H1 (cell line): ENCODE data around the gene FGD4. TPM values are rescaled to one million over a fixed set of nuclear protein-coding genes. Genes with fewer than 3 reads are reported as not detected.

Experiments used
- CTCF ChIA-PET: fragments of 300-600 bp; sonication (Branson Sonifier 250); formaldehyde crosslinking; loops from one replicate; lab custom pipeline; 2021; ENCODE audit not compliant: partially characterized antibody; lab: Charles Lee
- POLR2A ChIA-PET: fragments of 300-600 bp; sonication (Branson Sonifier 250); formaldehyde crosslinking; loops from one replicate; lab custom pipeline; 2021; ENCODE audit warnings: inconsistent platforms; ENCODE audit not compliant: partially characterized antibody; lab: Charles Lee
- DNase-seq, 2 experiments: peaks; one replicate each; pipeline versions ENCODE4 v3.0.0 to v3.0.0-alpha.2; 2010 to 2022; ENCODE audit warnings: low spot score in 2 of 2, low read depth in 1 of 2, mixed read lengths in 1 of 2
- FAIRE-seq: peaks from 2 replicates; lab custom pipeline; 2011; peaks lifted over from hg19 to GRCh38; lab: Jason Lieb, UNC
- H2AFZ ChIP-seq: 2 replicates; pipeline ENCODE4 v1.8.1; 2012; ENCODE audit warnings: low read length, inconsistent platforms
- H2AK5ac ChIP-seq: 2 replicates; pipeline ENCODE4 v1.6.1; 2013; ENCODE audit warnings: low read depth, low read length
- H2BK120ac ChIP-seq: replicated peaks from 2 replicates; pipeline ENCODE3; 2013; ENCODE audit warnings: low read depth, low read length, inconsistent platforms
- H2BK12ac ChIP-seq: 2 replicates; pipeline ENCODE4 v1.6.1; 2013; ENCODE audit warnings: low read depth, low read length
- H2BK15ac ChIP-seq: 2 replicates; pipeline ENCODE4 v1.6.1; 2013; ENCODE audit warnings: low read length
- H2BK20ac ChIP-seq: 2 replicates; pipeline ENCODE4 v1.6.1; 2013; ENCODE audit warnings: low read length
- H2BK5ac ChIP-seq: 2 replicates; pipeline ENCODE4 v1.6.1; 2013; ENCODE audit warnings: low read depth, low read length
- H3K14ac ChIP-seq: 2 replicates; pipeline ENCODE4 v1.6.1; 2013; ENCODE audit warnings: inconsistent platforms; ENCODE audit not compliant: insufficient read length
- H3K18ac ChIP-seq: 2 replicates; pipeline ENCODE4 v1.6.1; 2013; ENCODE audit warnings: low read length; ENCODE audit errors: extremely low read depth
- H3K23ac ChIP-seq: 2 replicates; pipeline ENCODE4 v1.6.1; 2013; ENCODE audit warnings: inconsistent platforms; ENCODE audit not compliant: insufficient read length
- H3K23me2 ChIP-seq: 2 replicates; pipeline ENCODE4 v1.6.1; 2013; ENCODE audit warnings: low read depth, low read length
- H3K27ac ChIP-seq: 2 replicates; pipeline ENCODE4 v1.6.1; 2011; ENCODE audit warnings: low read depth, low read length, inconsistent platforms
- H3K27me3 ChIP-seq, 4 experiments: replicated peaks in 1 of 4; 1 replicate in 1 of 4; 2 replicates in 3 of 4; pipeline versions ENCODE4 v1.6.1 to v1.8.1; 2011 to 2013; ENCODE audit warnings: low read length in 3 of 4, mild to moderate bottlenecking in 3 of 4, inconsistent platforms in 2 of 4, mixed read lengths in 2 of 4, moderate library complexity in 1 of 4; ENCODE audit not compliant: control insufficient read depth in 3 of 4, insufficient read depth in 3 of 4; ENCODE audit errors: extremely low read depth in 1 of 4
- H3K36me3 ChIP-seq, 4 experiments: 2 replicates each; pipeline versions ENCODE4 v1.6.1 to v1.8.1; 2011 to 2013; ENCODE audit warnings: mild to moderate bottlenecking in 4 of 4, low read length in 3 of 4, moderate library complexity in 2 of 4, control low read depth in 1 of 4, inconsistent platforms in 1 of 4; ENCODE audit not compliant: insufficient read depth in 4 of 4, control insufficient read depth in 2 of 4
- H3K4ac ChIP-seq: replicated peaks from 2 replicates; pipeline ENCODE3; 2013; ENCODE audit warnings: low read length, low read depth, mixed read lengths, inconsistent platforms; ENCODE audit not compliant: insufficient read length
- H3K4me1 ChIP-seq, 4 experiments: replicated peaks in 1 of 4; 1 replicate in 1 of 4; 2 replicates in 3 of 4; pipeline versions ENCODE4 v1.6.1 to v1.8.1; 2011 to 2013; ENCODE audit warnings: low read length in 3 of 4, inconsistent platforms in 2 of 4, mixed read lengths in 1 of 4; ENCODE audit not compliant: insufficient read depth in 4 of 4, control insufficient read depth in 3 of 4
- H3K4me2 ChIP-seq, 2 experiments: 2 replicates each; pipeline versions ENCODE4 v1.6.1 to v1.8.1; 2011 to 2013; ENCODE audit warnings: low read depth in 2 of 2, low read length in 2 of 2, control low read depth in 1 of 2, inconsistent platforms in 1 of 2, mild to moderate bottlenecking in 1 of 2; ENCODE audit not compliant: insufficient read depth in 1 of 2
- H3K4me3 ChIP-seq, 4 experiments: fragments of 200-600, 300-600 bp in 1 of 4; sonication (generic), shearing (Covaris generic), sonication (Bioruptor Twin) in 1 of 4; 2 replicates each; pipeline versions ENCODE4 v1.5.1 to v1.8.1; 2011 to 2016; ENCODE audit warnings: low read length in 4 of 4, low read depth in 3 of 4, control low read depth in 2 of 4, inconsistent platforms in 2 of 4, mild to moderate bottlenecking in 2 of 4, mixed read lengths in 1 of 4, moderate library complexity in 1 of 4; ENCODE audit not compliant: insufficient read depth in 2 of 4; ENCODE audit errors: extremely low read depth in 1 of 4
- H3K56ac ChIP-seq: replicated peaks from 2 replicates; pipeline ENCODE3; 2013; ENCODE audit warnings: low read depth, mild to moderate bottlenecking, mixed read lengths, low read length, inconsistent platforms; ENCODE audit not compliant: insufficient read length
- H3K79me1 ChIP-seq: 2 replicates; pipeline ENCODE4 v1.6.1; 2013; ENCODE audit warnings: low read depth, low read length, control low read depth
- H3K79me2 ChIP-seq, 2 experiments: 2 replicates each; pipeline versions ENCODE4 v1.6.1 to v1.8.1; 2012 to 2013; ENCODE audit warnings: low read length in 2 of 2, mild to moderate bottlenecking in 2 of 2, inconsistent platforms in 1 of 2; ENCODE audit not compliant: insufficient read depth in 2 of 2, control insufficient read depth in 1 of 2
- H3K9ac ChIP-seq, 4 experiments: replicated peaks in 1 of 4; 1 replicate in 1 of 4; 2 replicates in 3 of 4; pipeline versions ENCODE4 v1.6.1 to v1.8.1; 2011 to 2013; ENCODE audit warnings: low read depth in 3 of 4, low read length in 3 of 4, control low read depth in 2 of 4, mild to moderate bottlenecking in 2 of 4, moderate library complexity in 2 of 4, inconsistent platforms in 1 of 4; ENCODE audit errors: extremely low read depth in 1 of 4
- H3K9me3 ChIP-seq, 2 experiments: 2 replicates each; pipeline versions ENCODE4 v1.6.1 to v1.8.1; 2012 to 2013; ENCODE audit warnings: mild to moderate bottlenecking in 2 of 2, moderate library complexity in 2 of 2, control low read depth in 1 of 2, inconsistent platforms in 1 of 2, low read depth in 1 of 2, low read length in 1 of 2, mixed read lengths in 1 of 2; ENCODE audit not compliant: insufficient read depth in 2 of 2
- H4K20me1 ChIP-seq, 2 experiments: replicated peaks in 1 of 2; 2 replicates each; pipeline versions ENCODE3 to v1.8.1; 2011 to 2013; ENCODE audit warnings: inconsistent platforms in 2 of 2, low read length in 2 of 2, mild to moderate bottlenecking in 1 of 2; ENCODE audit not compliant: insufficient read depth in 2 of 2, control insufficient read depth in 1 of 2
- H4K5ac ChIP-seq: 2 replicates; pipeline ENCODE4 v1.6.1; 2013; ENCODE audit warnings: low read length, low read depth, mixed read lengths, inconsistent platforms; ENCODE audit not compliant: insufficient read length
- H4K8ac ChIP-seq: 2 replicates; pipeline ENCODE4 v1.8.0; 2013; ENCODE audit warnings: mild to moderate bottlenecking, moderate library complexity, low read length, inconsistent platforms; ENCODE audit not compliant: insufficient read depth; ENCODE audit errors: extremely low read depth
- H4K91ac ChIP-seq: replicated peaks from 2 replicates; pipeline ENCODE3; 2013; ENCODE audit warnings: low read length, mixed read lengths, inconsistent platforms; ENCODE audit not compliant: insufficient read length
- CTCF ChIP-seq, 3 experiments: IDR thresholded peaks; 1 replicate in 2 of 3; 2 replicates in 1 of 3; pipeline versions ENCODE4 v1.5.1 to v1.6.1; 2011; ENCODE audit warnings: low read length in 3 of 3, mild to moderate bottlenecking in 3 of 3, inconsistent platforms in 2 of 3, low read depth in 1 of 3, moderate library complexity in 1 of 3; ENCODE audit not compliant: insufficient read depth in 1 of 3; ENCODE audit errors: control extremely low read depth in 1 of 3
- NANOG ChIP-seq: IDR thresholded peaks from 2 replicates; pipeline ENCODE4 v1.6.1; 2011; ENCODE audit warnings: low read length, low read depth, mild to moderate bottlenecking, inconsistent platforms; ENCODE audit not compliant: insufficient read depth, poor library complexity, severe bottlenecking
- RAD21 ChIP-seq, 2 experiments: IDR thresholded peaks in 1 of 2; conservative IDR thresholded peaks in 1 of 2; 2 replicates each; pipeline ENCODE4 v1.6.1; 2011; ENCODE audit warnings: low read depth in 2 of 2, low read length in 2 of 2, improper control_type of control experiment in 1 of 2, inconsistent platforms in 1 of 2, mild to moderate bottlenecking in 1 of 2, moderate library complexity in 1 of 2
- WGBS, 2 experiments: shearing (Covaris generic) in 1 of 2; methylation state at CpG; one replicate each; pipeline versions ENCODE4 v1.1.6 to v1.1.7; 2013 to 2015; ENCODE audit warnings: low lambda C conversion rate in 2 of 2, mixed read lengths in 2 of 2, inconsistent platforms in 1 of 2, low coverage in 1 of 2, missing lambda C conversion rate in 1 of 2; ENCODE audit not compliant: insufficient replicate concordance in 2 of 2, insufficient coverage in 1 of 2, insufficient read length in 1 of 2; ENCODE audit errors: extremely low coverage in 1 of 2, missing lambda C conversion rate in 1 of 2; 5-methylcytosine and 5-hydroxymethylcytosine counted together
- polyA plus RNA-seq, 7 experiments: library from polyadenylated mRNA; depleted of rRNA in 3 of 7; stranded (reverse) in 5 of 7; unstranded in 2 of 7; fragments of >200 nt in 5 of 7; fragments of 200-250 nt in 2 of 7; gene quantifications; 1 replicate in 5 of 7; 2 replicates in 1 of 7; 4 replicates in 1 of 7; pipeline versions ENCODE4 v1.2.1 to v1.2.3, GENCODE V29; 2011 to 2013; ENCODE audit warnings: missing spikeins in 2 of 7, mixed read lengths in 2 of 7
- total RNA-seq: library from RNA; stranded (reverse); fragmentation: NEBNext Ultra II Directional; extraction: Animal tissue kit (Norgen Biotek cat#: 25700); gene quantifications from 2 replicates; pipeline ENCODE4 v1.2.1, GENCODE V29; 2021

The FGD4 gene
- total and polyA plus RNA-seq, 2 of the 8 experiments (the other 6 are each of a cell fraction or from before 2014, with no cell fraction given), result 8.5 to 48.2 TPM

DNA sequence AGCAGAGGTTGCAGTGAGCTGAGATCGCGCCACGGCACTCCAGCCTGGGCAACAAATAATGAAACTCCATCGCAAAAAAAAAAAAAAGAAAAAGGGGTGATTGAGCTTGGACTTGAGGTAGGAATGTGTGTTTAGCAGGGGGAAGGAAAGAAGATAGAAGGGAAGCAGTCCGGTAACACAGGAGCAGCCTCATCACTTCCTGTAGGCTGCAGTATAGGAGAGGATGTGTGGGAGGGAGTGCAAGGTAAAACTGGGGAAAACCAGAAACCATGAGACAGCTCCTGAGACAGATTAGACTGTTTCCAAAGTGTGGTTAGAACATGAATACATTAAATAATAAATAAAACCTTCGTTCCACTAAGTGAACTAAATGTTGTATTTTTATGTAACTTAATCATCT, 49.2 kb downstream of the FGD4 start:
- ChIA-PET POLR2A (interaction anchor here (1.0 to 1.2 kb wide), 3 partner anchors 10 to 15 kb away, joined by 4 to 7 read pairs (median 5); no protein-coding TSS in a partner anchor), CTCF (interaction anchor here (0.6 to 1.5 kb wide), 4 partner anchors 9 to 208 kb away, joined by 3 to 4 read pairs (median 3); no protein-coding TSS in a partner anchor)
- Histone ChIP-seq H3K4me1 (peaks cover 2 to 27% (median 21%) of the 10 kb centered on the region in 4 experiments; a peak in 5 of 7 replicates), H3K9me3 (no peaks in the 10 kb centered on the region), H2AFZ (no peak overlapping the region), H2BK12ac (no peak overlapping the region), H3K27ac (no peak overlapping the region), H2BK5ac (no peak overlapping the region), H4K8ac (no peak overlapping the region), H3K23ac (no peak overlapping the region), H4K91ac (no peak overlapping the region), H3K4me3 (no peak overlapping the region), H3K14ac (no peak overlapping the region), H3K9ac (no peak overlapping the region), H3K4me2 (no peak overlapping the region), H2AK5ac (no peak overlapping the region), H2BK15ac (no peak overlapping the region), H4K20me1 (peaks cover 3 to 4% of the 10 kb centered on the region in 2 experiments), H2BK120ac (no peak overlapping the region), H3K79me2 (peaks cover 12 to 89% of the 10 kb centered on the region in 2 experiments), H3K36me3 (no peaks in the 10 kb centered on the region), H3K23me2 (no peaks in the 10 kb centered on the region), H4K5ac (no peak overlapping the region), H3K18ac (no peak overlapping the region), H3K56ac (no peak overlapping the region), H3K79me1 (peaks cover 6% of the 10 kb centered on the region), H3K4ac (no peak overlapping the region), H2BK20ac (no peak overlapping the region), H3K27me3 (no peaks in the 10 kb centered on the region)
- whole genome bisulfite sequencing, 2 experiments, result 90% methylated on average over 2 of the region's 6 CpGs; no CpG with 5 or more reads in 1 of the 2 experiments
- FAIRE-seq (no peak), DNase-seq (no peak)
- no peak for TF ChIP-seq NANOG
- TF ChIP-seq CTCF (IDR thresholded peaks at IDR 0.05; ENCODE audit: control extremely low read depth in 1 of 3, insufficient read depth in 1 of 3, low read depth in 1 of 3, low read length in 3 of 3), result peak in 1 of 3 experiments; percentile 6; a peak in 1 of 4 replicates
- peak; percentile 7 to 28; a peak in 2 of 4 replicates for TF ChIP-seq RAD21 (IDR thresholded peaks at IDR 0.05 in 1 of 2, conservative IDR thresholded peaks at IDR 0.05 in 1 of 2; ENCODE audit: low read depth in 2 of 2, low read length in 2 of 2)
